ENCODE results near the gene TAF11L4. TPM values are rescaled to one million over a fixed set of nuclear protein-coding genes. Genes with fewer than 3 reads are reported as not detected.
A peak's percentile ranks its signal among the peaks of the same experiment; 100 is the strongest.
"Not testable (repeated sequence)": the region's sequence is repeated elsewhere in the genome, so short reads cannot be mapped to it uniquely, and the experiment has no call there.

The TAF11L4 gene
- not detected in 2 replicates for total RNA-seq
- not detected in 2 replicates for polyA plus RNA-seq

DNA sequence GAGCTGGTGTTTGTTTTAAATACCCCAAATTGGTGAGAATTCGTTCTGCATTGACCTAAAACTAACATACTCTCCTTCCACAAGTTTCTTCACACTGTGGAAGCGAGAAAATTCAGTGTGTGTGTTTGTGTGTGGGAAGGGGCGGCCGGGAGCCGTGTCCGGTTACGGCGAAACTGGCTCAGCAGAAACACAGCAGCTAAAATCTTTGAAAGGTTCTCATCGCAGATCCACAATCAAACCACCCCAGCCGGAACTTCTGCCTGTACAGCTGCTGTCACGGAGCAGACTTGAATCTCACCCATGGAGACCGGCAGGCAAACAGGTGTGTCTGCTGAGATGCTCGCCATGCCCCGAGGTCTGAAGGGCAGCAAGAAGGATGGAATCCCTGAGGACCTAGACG is at the start of gene TAF11L4:
Gene TAF11L4, plus strand, starts transcription at position 301 of the 400 bp plus-strand sequence.
- H3K36me3 ChIP-seq; H3K27ac ChIP-seq; H3K27me3 ChIP-seq; H3K4me3 ChIP-seq; H3K4me1 ChIP-seq (ENCODE audit: low read depth); H3K9me3 ChIP-seq (ENCODE audit: low read depth); DNase-seq (ENCODE audit: low read depth in 1 of 2, low spot score in 1 of 2): not testable (repeated sequence)

DNA sequence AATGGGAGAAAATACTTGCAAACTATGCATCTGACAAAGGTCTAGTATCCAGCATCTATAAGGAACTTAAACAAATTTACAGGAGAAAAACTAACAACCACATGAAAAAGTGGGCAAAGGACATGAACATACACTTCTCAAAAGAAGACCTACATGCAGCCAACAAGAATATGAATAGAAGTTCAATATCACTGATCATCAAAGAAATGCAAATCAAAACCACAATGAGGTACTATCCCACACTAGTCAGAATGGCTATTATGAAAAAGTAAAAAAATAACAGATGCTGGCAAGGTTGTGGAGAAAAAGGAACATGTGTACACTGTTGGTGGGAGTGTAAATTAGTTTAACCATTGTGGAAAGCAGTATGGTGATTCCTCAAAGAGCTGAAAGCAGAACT is 46.5 kb upstream of the TAF11L4 start:
- not testable (repeated sequence) for H3K36me3 ChIP-seq; H3K4me3 ChIP-seq; DNase-seq (ENCODE audit: low read depth in 1 of 2, low spot score in 1 of 2); H3K4me1 ChIP-seq (ENCODE audit: low read depth); H3K9me3 ChIP-seq (ENCODE audit: low read depth); H3K27ac ChIP-seq
- peaks cover 41% of the 10 kb centered on the region for H3K27me3 ChIP-seq

DNA sequence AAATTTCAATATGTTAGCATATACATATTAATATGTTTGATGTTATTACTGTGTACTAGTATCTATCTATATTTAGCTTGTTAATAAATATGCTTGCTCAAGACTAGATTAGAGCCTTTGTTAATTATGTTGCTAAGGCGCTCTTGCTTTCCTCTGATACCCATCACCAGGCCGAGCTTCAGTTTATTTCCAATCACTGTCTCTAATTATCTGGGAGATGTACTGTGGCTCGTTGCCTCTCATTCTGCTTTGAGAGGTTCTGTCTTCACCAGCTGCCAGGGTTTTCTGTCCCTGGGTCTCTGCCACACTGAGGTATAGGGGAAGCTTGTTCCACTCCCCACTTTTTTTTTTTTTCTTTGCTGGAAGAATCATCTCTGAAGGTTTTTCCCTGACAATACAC is 44.6 kb upstream of the TAF11L4 start:
- Histone ChIP-seq H3K4me1 (ENCODE audit: low read depth) (no peaks in the 10 kb centered on the region), H3K36me3 (no peaks in the 10 kb centered on the region), H3K27me3 (peaks cover 35% of the 10 kb centered on the region), H3K9me3 (ENCODE audit: low read depth) (no peaks in the 10 kb centered on the region), H3K4me3 (no peak overlapping the region), H3K27ac (no peak overlapping the region)
- TF ChIP-seq, protein P1, sequence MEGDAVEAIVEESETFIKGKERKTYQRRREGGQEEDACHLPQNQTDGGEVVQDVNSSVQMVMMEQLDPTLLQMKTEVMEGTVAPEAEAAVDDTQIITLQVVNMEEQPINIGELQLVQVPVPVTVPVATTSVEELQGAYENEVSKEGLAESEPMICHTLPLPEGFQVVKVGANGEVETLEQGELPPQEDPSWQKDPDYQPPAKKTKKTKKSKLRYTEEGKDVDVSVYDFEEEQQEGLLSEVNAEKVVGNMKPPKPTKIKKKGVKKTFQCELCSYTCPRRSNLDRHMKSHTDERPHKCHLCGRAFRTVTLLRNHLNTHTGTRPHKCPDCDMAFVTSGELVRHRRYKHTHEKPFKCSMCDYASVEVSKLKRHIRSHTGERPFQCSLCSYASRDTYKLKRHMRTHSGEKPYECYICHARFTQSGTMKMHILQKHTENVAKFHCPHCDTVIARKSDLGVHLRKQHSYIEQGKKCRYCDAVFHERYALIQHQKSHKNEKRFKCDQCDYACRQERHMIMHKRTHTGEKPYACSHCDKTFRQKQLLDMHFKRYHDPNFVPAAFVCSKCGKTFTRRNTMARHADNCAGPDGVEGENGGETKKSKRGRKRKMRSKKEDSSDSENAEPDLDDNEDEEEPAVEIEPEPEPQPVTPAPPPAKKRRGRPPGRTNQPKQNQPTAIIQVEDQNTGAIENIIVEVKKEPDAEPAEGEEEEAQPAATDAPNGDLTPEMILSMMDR (IDR thresholded peaks at IDR 0.05; ENCODE audit: low read depth, low read length), result no peak
- no peak for DNase-seq (ENCODE audit: low read depth in 1 of 2, low spot score in 1 of 2)

DNA sequence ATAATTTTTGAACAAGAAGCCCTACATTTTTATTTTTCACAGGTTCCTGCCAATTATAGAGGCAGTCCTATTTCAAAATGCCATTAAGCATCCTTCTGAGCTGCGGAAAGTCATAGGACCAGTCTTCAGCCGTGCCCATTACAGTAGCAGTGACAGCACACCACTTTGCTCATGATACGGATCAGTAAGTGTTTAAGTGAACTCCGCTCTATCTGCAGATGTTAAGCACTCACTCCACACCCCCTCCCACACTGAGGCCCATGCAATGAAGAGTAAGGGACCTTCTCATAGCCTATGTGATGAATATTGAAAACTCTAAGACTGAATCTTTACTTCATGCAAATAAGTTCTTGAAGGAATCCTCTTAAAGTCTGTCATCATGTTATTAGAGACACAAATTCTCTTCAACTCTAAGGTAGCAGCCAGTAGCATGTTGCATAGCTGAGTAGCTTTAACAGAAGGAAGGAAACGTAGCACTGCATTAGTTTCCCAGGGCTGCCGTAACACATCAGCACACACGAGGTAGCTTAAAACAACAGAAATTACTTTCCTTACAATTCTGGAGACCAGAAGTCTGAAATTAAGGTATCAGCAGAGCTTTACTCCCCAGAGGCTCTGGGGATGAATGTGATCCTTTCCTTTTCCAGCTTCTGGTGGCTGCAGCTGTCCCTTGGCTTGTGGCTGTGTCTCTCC is 43.9 kb upstream of the TAF11L4 start:
- H3K27me3 ChIP-seq, result peaks cover 32% of the 10 kb centered on the region
- H3K4me3 ChIP-seq, result no peak overlapping the region
- no peaks in the 10 kb centered on the region for H3K4me1 ChIP-seq (ENCODE audit: low read depth)
- no peaks in the 10 kb centered on the region for H3K36me3 ChIP-seq
- DNase-seq (ENCODE audit: low read depth in 1 of 2, low spot score in 1 of 2), result peak in 1 of 2 donors; percentile 26
- H3K9me3 ChIP-seq (ENCODE audit: low read depth), result no peaks in the 10 kb centered on the region
- TF ChIP-seq, protein P1 (IDR thresholded peaks at IDR 0.05; ENCODE audit: low read depth, low read length), result no peak
- H3K27ac ChIP-seq, result no peak overlapping the region

DNA sequence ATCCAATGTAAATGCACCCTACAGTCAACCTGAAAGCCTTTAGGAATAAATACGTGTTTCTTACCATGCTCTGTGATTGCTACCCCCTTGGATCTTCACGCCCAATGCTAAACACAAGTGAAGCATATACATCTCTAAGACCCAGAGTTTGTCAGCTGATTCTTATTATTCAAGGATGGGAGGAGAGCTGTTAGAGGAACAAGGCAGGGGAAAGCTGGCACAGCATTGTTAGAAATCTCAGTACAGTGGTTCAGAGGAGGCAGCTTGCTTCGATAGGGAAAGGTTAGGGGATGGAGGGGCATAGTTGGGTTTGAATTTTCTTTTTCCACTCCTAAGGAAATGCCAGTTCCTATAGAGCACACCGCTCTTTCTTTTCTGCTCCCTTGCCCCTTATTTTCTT is 40.2 kb upstream of the TAF11L4 start:
- Histone ChIP-seq H3K9me3 (ENCODE audit: low read depth) (no peaks in the 10 kb centered on the region), H3K27ac (no peak overlapping the region), H3K4me3 (no peak overlapping the region), H3K27me3 (peaks cover 12% of the 10 kb centered on the region), H3K4me1 (ENCODE audit: low read depth) (no peaks in the 10 kb centered on the region), H3K36me3 (no peaks in the 10 kb centered on the region)
- no peak for DNase-seq (ENCODE audit: low read depth in 1 of 2, low spot score in 1 of 2)
- TF ChIP-seq, protein P1 (IDR thresholded peaks at IDR 0.05; ENCODE audit: low read depth, low read length), result no peak

DNA sequence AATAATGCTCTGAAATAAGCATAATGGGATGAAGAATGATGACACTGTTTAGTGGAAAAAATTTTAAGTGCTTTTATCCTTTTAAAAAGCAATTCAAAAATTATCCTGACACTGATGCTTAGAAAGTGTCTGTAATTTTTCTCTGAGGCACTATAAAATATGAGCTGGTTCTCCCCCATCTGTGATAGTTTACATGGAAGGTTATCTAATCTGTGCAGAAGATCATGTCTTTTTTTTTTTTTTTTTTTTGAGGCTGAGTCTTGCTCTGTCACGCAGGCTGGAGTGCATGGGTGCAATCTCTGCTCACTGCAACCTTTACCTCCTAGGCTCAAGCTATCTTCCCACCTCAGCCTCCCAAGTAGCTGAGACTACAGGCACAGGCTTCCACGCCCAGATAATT is 38.8 kb upstream of the TAF11L4 start:
- no peaks in the 10 kb centered on the region for H3K9me3 ChIP-seq (ENCODE audit: low read depth)

DNA sequence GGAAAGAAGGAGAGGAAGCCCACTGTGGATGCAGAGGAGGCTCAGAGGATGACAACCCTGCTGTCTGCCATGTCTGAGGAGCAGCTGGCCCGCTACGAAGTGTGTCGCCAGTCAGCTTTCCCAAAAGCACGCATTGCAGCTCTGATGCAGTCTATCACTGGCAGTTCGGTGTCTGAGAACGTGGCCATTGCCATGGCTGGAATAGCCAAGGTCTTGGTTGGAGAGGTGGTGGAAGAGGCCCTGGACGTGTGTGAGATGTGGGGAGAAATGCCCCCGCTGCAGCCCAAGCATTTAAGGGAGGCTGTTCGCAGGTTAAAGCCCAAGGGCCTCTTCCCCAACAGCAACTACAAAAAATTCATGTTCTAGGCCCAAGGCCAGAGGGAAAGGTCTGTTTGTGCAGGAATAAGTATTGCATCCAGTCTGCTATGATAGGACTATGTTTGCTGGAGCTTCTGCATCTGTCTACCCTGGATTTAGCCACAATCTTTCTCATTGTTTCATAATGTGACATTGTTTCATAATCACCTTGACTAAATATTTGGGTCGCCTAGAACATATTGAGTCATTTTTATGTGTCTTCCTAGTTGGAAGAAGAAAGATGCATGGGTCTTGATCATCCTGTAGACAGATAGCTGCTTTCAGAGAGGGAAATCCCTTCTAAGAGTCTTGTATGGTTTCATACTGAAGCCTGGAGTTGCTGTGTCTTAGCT is 35.0 kb upstream of the TAF11L4 start:
- not testable (repeated sequence) for H3K36me3 ChIP-seq; H3K9me3 ChIP-seq (ENCODE audit: low read depth); H3K27ac ChIP-seq; DNase-seq (ENCODE audit: low read depth in 1 of 2, low spot score in 1 of 2); H3K4me3 ChIP-seq; H3K27me3 ChIP-seq; H3K4me1 ChIP-seq (ENCODE audit: low read depth)

More for the DNA sequence above, 38.8 kb upstream of the TAF11L4 start:
- TF ChIP-seq, protein P1 (IDR thresholded peaks at IDR 0.05; ENCODE audit: low read depth, low read length), result no peak
- H3K4me3 ChIP-seq, result no peak overlapping the region
- H3K27ac ChIP-seq, result no peak overlapping the region
- H3K4me1 ChIP-seq (ENCODE audit: low read depth), result no peaks in the 10 kb centered on the region
- DNase-seq (ENCODE audit: low read depth in 1 of 2, low spot score in 1 of 2), result no peak
- peaks cover 12% of the 10 kb centered on the region for H3K27me3 ChIP-seq
- H3K36me3 ChIP-seq, result no peaks in the 10 kb centered on the region

All from cardiac muscle cell (in vitro differentiated cells and primary cell).